AG09319 (cell line): ENCODE data around the gene ARMC5.
"Not testable (repeated sequence)": the region's sequence is repeated elsewhere in the genome, so short reads cannot be mapped to it uniquely, and the experiment has no call there.

ENCODE experiments used
- DNase-seq: peaks from one replicate; pipeline ENCODE4 v3.0.0-alpha.2; 2010; ENCODE audit warnings: low read depth; ENCODE audit errors: extremely low read depth
- CTCF ChIP-seq: IDR thresholded peaks from 2 replicates; pipeline ENCODE4 v1.5.1; 2011; ENCODE audit warnings: low read depth, mild to moderate bottlenecking, inconsistent platforms, low read length, moderate library complexity

The ARMC5 gene

GRCh38 chr16:31416371-31416770, 42.9 kb upstream of the ARMC5 start:
- no peak for DNase-seq
- TF ChIP-seq CTCF = no peak

GRCh38 chr16:31417036-31417435, 42.3 kb upstream of the ARMC5 start:
- DNase-seq = not testable (repeated sequence)

- TF ChIP-seq CTCF = no peak
- no peak for DNase-seq
These were observed 41.4 kb upstream of the ARMC5 start for GRCh38 chr16:31417916-31418315.

- DNase-seq = no peak
- TF ChIP-seq CTCF = no peak
These were observed 39.3 kb upstream of the ARMC5 start for GRCh38 chr16:31420037-31420436.

- DNase-seq = no peak
- no peak for TF ChIP-seq CTCF
These were observed 37.7 kb upstream of the ARMC5 start for GRCh38 chr16:31421587-31421986.

GRCh38 chr16:31423241-31423640, 36.1 kb upstream of the ARMC5 start:
- TF ChIP-seq CTCF = no peak
- no peak for DNase-seq

GRCh38 chr16:31423801-31424200, 35.5 kb upstream of the ARMC5 start:
- no peak for TF ChIP-seq CTCF
- DNase-seq = no peak

- TF ChIP-seq CTCF = no peak
- DNase-seq = no peak
These were observed 31.6 kb upstream of the ARMC5 start for GRCh38 chr16:31427441-31428278.
